NCI-H1694 treated with DMSO at 0.1 percent for 48 hours (cell line): ENCODE data around the gene PAX8.
A peak's percentile ranks its signal among the peaks of the same experiment; 100 is the strongest.

Experiments
- DNase-seq: peaks from one replicate; lab custom pipeline; 2025; lab: John Stamatoyannopoulos, UW

PAX8 gene

GRCh38 chr2:113264713-113265403 is 13.9 kb downstream of the PAX8 start:
- DNase-seq, result no peak

- no peak for DNase-seq
Observed at GRCh38 chr2:113263546-113263945, 15.2 kb downstream of the PAX8 start.

- DNase-seq, result no peak
Observed at GRCh38 chr2:113260991-113261390, 17.7 kb downstream of the PAX8 start.

GRCh38 chr2:113258471-113259147 is 20.1 kb downstream of the PAX8 start:
- DNase-seq, result no peak

GRCh38 chr2:113257516-113258264 is 21.0 kb downstream of the PAX8 start:
- DNase-seq, result no peak

GRCh38 chr2:113255140-113256070 is 23.3 kb downstream of the PAX8 start:
- no peak for DNase-seq

GRCh38 chr2:113253453-113253852 is 25.3 kb downstream of the PAX8 start:
- no peak for DNase-seq

- no peak for DNase-seq
Observed at GRCh38 chr2:113252047-113252590, 26.6 kb downstream of the PAX8 start.

- DNase-seq, result no peak
Observed at GRCh38 chr2:113251118-113251517, 27.6 kb downstream of the PAX8 start.

GRCh38 chr2:113248997-113249770 is 29.5 kb downstream of the PAX8 start:
- DNase-seq, result peak; percentile 44

- no peak for DNase-seq
Observed at GRCh38 chr2:113246606-113247005, 32.1 kb downstream of the PAX8 start.

- DNase-seq, result no peak
Observed at GRCh38 chr2:113245276-113245711, 33.4 kb downstream of the PAX8 start.

GRCh38 chr2:113242327-113242726 is 36.4 kb downstream of the PAX8 start:
- no peak for DNase-seq

- no peak for DNase-seq
Observed at GRCh38 chr2:113240915-113241911, 37.5 kb downstream of the PAX8 start.

GRCh38 chr2:113240150-113240914 is 38.4 kb downstream of the PAX8 start:
- DNase-seq, result peak; percentile 25

GRCh38 chr2:113238871-113239839 is 39.6 kb downstream of the PAX8 start:
- no peak for DNase-seq

GRCh38 chr2:113237604-113238160 is 41.0 kb downstream of the PAX8 start:
- no peak for DNase-seq
